Pancreas (tissue), 10 donors: ENCODE measurements around the gene METAP1D. TPM values are rescaled to one million over a fixed set of nuclear protein-coding genes. Genes with fewer than 3 reads are reported as not detected.
A peak's percentile ranks its signal among the peaks of the same experiment; 100 is the strongest.

Experiments
- ATAC-seq, 4 donors: fragments of 200-7000 bp; cut with Tn5 transposase; one replicate each; pipeline versions ENCODE4 v1.8.0 to v1.9.1; 2020; ENCODE audit warnings: mild to moderate bottlenecking in 4 of 4, moderate library complexity in 4 of 4
- DNase-seq, 6 donors: peaks; one replicate each; pipeline ENCODE4 v3.0.0-alpha.2; 2020
- FAIRE-seq: peaks from 2 replicates; lab custom pipeline; 2012; peaks lifted over from hg19 to GRCh38; lab: Jason Lieb, UNC
- H3K27ac ChIP-seq, 4 donors: fragments of 200-600 bp; sonication (generic); 1 replicate in 3 of 4; 2 replicates in 1 of 4; pipeline versions ENCODE4 v1.5.0 to v1.8.0; 2020
- H3K27me3 ChIP-seq, 4 donors: fragments of 200-600 bp; one replicate each; pipeline ENCODE4 v1.8.0; 2021
- H3K36me3 ChIP-seq, 3 donors: fragments of 200-600 bp; sonication (generic) in 1 of 3; one replicate each; pipeline versions ENCODE4 v1.5.0 to v1.8.0; 2020 to 2021
- H3K4me1 ChIP-seq, 3 donors: fragments of 200-600 bp; one replicate each; pipeline ENCODE4 v1.8.0; 2021
- H3K4me3 ChIP-seq, 4 donors: fragments of 200-600 bp; sonication (generic) in 2 of 4; one replicate each; pipeline versions ENCODE4 v1.5.0 to v1.8.0; 2020 to 2021
- H3K9me3 ChIP-seq, 4 donors: fragments of 200-600 bp; one replicate each; pipeline ENCODE4 v1.8.0; 2021
- CTCF ChIP-seq, 4 donors: fragments of 200-600 bp; sonication (generic) in 3 of 4; IDR thresholded peaks; one replicate each; pipeline versions ENCODE4 v1.5.0 to v1.8.0; 2021; ENCODE audit warnings: antibody characterized with exemption in 4 of 4
- WGBS, 2 donors: extraction: QIAGEN DNeasy Blood & Tissue Kit; methylation state at CpG; one replicate each; pipeline ENCODE4 v1.1.7; 2013; 5-methylcytosine and 5-hydroxymethylcytosine counted together
- intact Hi-C, 3 donors: fragments of 100-400 bp; cut with DNase I; formaldehyde crosslinking; loops; one replicate each; pipeline versions ENCODE4 v1.11.1 to v1.14.2; 2022
- polyA plus RNA-seq, 2 donors: library from polyadenylated mRNA; stranded (reverse); fragments of 200-250 nt; gene quantifications; one replicate each; pipeline ENCODE4 v1.2.3, GENCODE V29; 2013
- total RNA-seq, 6 donors: library from RNA; stranded (reverse); fragmentation: NEBNext Ultra II Directional in 4 of 6; extraction: Animal tissue kit (Norgen Biotek cat#: 25700) in 4 of 6; gene quantifications; one replicate each; pipeline versions ENCODE4 v1.2.1 to v1.2.4, GENCODE V29; 2021 to 2023
- donor health status: healthy with polysubstance abuse.
- donor health status: DM: no; HTN: no; CAD: no; lungs with moderate emphysema.
- donor health status: DM: no; HTN: no; CAD: no.
- donor health status: control.
- donor health status: control.
- donor health status: Bipolar disorder and iron deficiency.
- donor health status: DM: yes; HTN: yes; CAD: no.
- donor health status: DM: no; HTN: no; CAD: no.
- donor health status: DM: no; HTN: no; CAD: no.
- donor health status: DM: yes; HTN: yes; CAD: no.

METAP1D gene
- total and polyA plus RNA-seq, 8 donors, result 3.0 to 11.4 (median 4.6) TPM

DNA sequence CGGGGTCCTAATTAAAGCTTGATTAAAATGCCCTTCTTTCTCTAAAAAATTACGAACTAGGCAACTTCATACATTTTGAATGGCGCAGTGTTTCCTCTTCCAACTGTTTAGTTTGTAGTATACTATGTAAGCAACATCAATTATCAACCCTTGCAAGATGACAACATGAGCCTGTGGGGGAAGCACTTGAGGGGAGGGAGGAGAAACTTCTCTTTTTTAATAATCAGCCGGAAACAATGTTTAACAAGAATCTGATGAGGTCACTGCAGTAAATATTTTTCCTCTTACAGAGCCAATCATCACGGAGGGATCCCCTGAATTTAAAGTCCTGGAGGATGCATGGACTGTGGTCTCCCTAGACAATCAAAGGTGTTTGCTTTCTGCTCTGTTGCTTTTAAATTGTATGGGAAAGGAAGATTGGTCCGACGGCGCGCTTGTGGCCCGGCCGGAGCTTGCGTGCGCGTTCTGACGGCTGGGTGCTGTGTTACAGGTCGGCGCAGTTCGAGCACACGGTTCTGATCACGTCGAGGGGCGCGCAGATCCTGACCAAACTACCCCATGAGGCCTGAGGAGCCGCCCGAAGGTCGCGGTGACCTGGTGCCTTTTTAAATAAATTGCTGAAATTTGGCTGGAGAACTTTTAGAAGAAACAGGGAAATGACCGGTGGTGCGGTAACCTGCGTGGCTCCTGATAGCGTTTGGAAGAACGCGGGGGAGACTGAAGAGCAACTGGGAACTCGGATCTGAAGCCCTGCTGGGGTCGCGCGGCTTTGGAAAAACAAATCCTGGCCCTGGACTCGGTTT, 80.3 kb downstream of the METAP1D start:
- Histone ChIP-seq H3K27me3 (peaks cover 0 to 61% (median 20%) of the 10 kb centered on the region in 4 donors), H3K4me1 (peaks cover 0 to 8% (median 0%) of the 10 kb centered on the region in 3 donors), H3K4me3 (no peak overlapping the region), H3K27ac (no peak overlapping the region), H3K36me3 (no peaks in the 10 kb centered on the region), H3K9me3 (no peaks in the 10 kb centered on the region)
- WGBS, 2 donors, result 42 to 48% methylated on average over 38 of the region's 38 CpGs
- FAIRE-seq (no peak), DNase-seq (no peak), ATAC-seq (no peak)
- TF ChIP-seq CTCF (IDR thresholded peaks at IDR 0.05), result no peak
- intact Hi-C loops, result no loop called here

- no peak for ATAC-seq
- 19 to 21% methylated on average over 25 of the region's 25 CpGs for WGBS, 2 donors
- intact Hi-C loops, result no loop called here
- H3K4me1 ChIP-seq, result peaks cover 0 to 12% (median 0%) of the 10 kb centered on the region in 3 donors
- H3K36me3 ChIP-seq, result no peaks in the 10 kb centered on the region
- peaks cover 0 to 67% (median 22%) of the 10 kb centered on the region in 4 donors for H3K27me3 ChIP-seq
- no peak for FAIRE-seq
- TF ChIP-seq CTCF (IDR thresholded peaks at IDR 0.05), result no peak
- no peak overlapping the region for H3K4me3 ChIP-seq
- DNase-seq, result no peak
- no peak overlapping the region for H3K27ac ChIP-seq
- no peaks in the 10 kb centered on the region for H3K9me3 ChIP-seq
These were observed 81.0 kb downstream of the METAP1D start for GRCh38 chr2:172080641-172081220.

GRCh38 chr2:172081221-172082022, 81.7 kb downstream of the METAP1D start:
- Histone ChIP-seq H3K4me3 (no peak overlapping the region), H3K36me3 (no peaks in the 10 kb centered on the region), H3K4me1 (peaks cover 0 to 19% (median 4%) of the 10 kb centered on the region in 3 donors), H3K27me3 (peaks cover 0 to 74% (median 25%) of the 10 kb centered on the region in 4 donors), H3K9me3 (no peaks in the 10 kb centered on the region), H3K27ac (no peak overlapping the region)
- TF ChIP-seq CTCF (IDR thresholded peaks at IDR 0.05), result no peak
- DNase-seq (peak in 1 of 6 donors; percentile 41), FAIRE-seq (no peak), ATAC-seq (no peak)
- intact Hi-C loops, result no loop called here
- 17% methylated on average over 36 of the region's 36 CpGs for WGBS, 2 donors

- Histone ChIP-seq H3K4me1 (peaks cover 0 to 24% (median 4%) of the 10 kb centered on the region in 3 donors), H3K27ac (no peak overlapping the region), H3K9me3 (no peaks in the 10 kb centered on the region), H3K27me3 (peaks cover 0 to 83% (median 27%) of the 10 kb centered on the region in 4 donors), H3K36me3 (no peaks in the 10 kb centered on the region), H3K4me3 (no peak overlapping the region)
- ATAC-seq, result no peak
- intact Hi-C loops, result no loop called here
- no peak for FAIRE-seq
- 14% methylated on average over 14 of the region's 14 CpGs for WGBS, 2 donors
- no peak for DNase-seq
- TF ChIP-seq CTCF (IDR thresholded peaks at IDR 0.05), result no peak
These were observed 82.6 kb downstream of the METAP1D start for GRCh38 chr2:172082105-172082943.
